IMR-90 (cell line): ENCODE measurements around the gene CENPA. TPM values are rescaled to one million over a fixed set of nuclear protein-coding genes. Genes with fewer than 3 reads are reported as not detected.
A peak's percentile ranks its signal among the peaks of the same experiment; 100 is the strongest.

Experiments
- ATAC-seq: fragments of 200-7000 bp; cut with Tn5 transposase; 2 replicates; pipeline ENCODE4 v1.9.1; 2020; ENCODE audit warnings: low read depth, mild to moderate bottlenecking, moderate library complexity
- BruUV-seq: library from RNA; stranded (reverse); fragments of 400-500 nt; replicated peaks from 2 replicates; lab custom pipeline; 2021; lab: Mats Ljungman, UMichigan
- CTCF ChIA-PET: fragments of 300-600 bp; formaldehyde crosslinking; extraction: SDS; loops from one replicate; lab custom pipeline; 2021; ENCODE audit warnings: antibody characterized with exemption; lab: Yijun Ruan, JAX
- POLR2A ChIA-PET: fragments of 300-600 bp; sonication (Branson Sonifier 250); formaldehyde crosslinking; loops from one replicate; lab custom pipeline; 2022; ENCODE audit warnings: antibody characterized with exemption; ENCODE audit not compliant: unreplicated experiment; lab: Charles Lee
- DNase-seq: peaks from one replicate; pipeline ENCODE4 v3.0.0; 2013
- H2AFZ ChIP-seq: replicated peaks from 2 replicates; pipeline ENCODE3; 2013; ENCODE audit warnings: low read length, mild to moderate bottlenecking; ENCODE audit not compliant: poor library complexity
- H2AK5ac ChIP-seq: 2 replicates; pipeline ENCODE4 v1.6.1; 2013; ENCODE audit warnings: low read depth, low read length, inconsistent platforms
- H2AK9ac ChIP-seq: replicated peaks from 2 replicates; pipeline ENCODE3; 2013; ENCODE audit warnings: mild to moderate bottlenecking, low read depth, low read length, moderate library complexity; ENCODE audit not compliant: poor library complexity
- H2BK120ac ChIP-seq: 2 replicates; pipeline ENCODE4 v1.6.1; 2013; ENCODE audit warnings: low read depth, low read length, inconsistent platforms
- H2BK15ac ChIP-seq: 3 replicates; pipeline ENCODE4 v1.6.1; 2013; ENCODE audit warnings: low read depth, low read length, inconsistent platforms
- H2BK20ac ChIP-seq: 2 replicates; pipeline ENCODE4 v1.6.1; 2013; ENCODE audit warnings: low read depth, mild to moderate bottlenecking, inconsistent platforms, low read length, moderate library complexity
- H2BK5ac ChIP-seq: 2 replicates; pipeline ENCODE4 v1.6.1; 2013; ENCODE audit warnings: mild to moderate bottlenecking, low read depth, low read length, inconsistent platforms; ENCODE audit not compliant: poor library complexity, severe bottlenecking
- H3K14ac ChIP-seq: replicated peaks from 2 replicates; pipeline ENCODE4 v1.6.1; 2013; ENCODE audit warnings: low read depth, low read length, inconsistent platforms
- H3K18ac ChIP-seq: 2 replicates; pipeline ENCODE4 v1.6.1; 2013; ENCODE audit warnings: low read depth, low read length, control low read depth
- H3K23ac ChIP-seq: 2 replicates; pipeline ENCODE4 v1.6.1; 2013; ENCODE audit warnings: low read depth, low read length, inconsistent platforms
- H3K27ac ChIP-seq: 2 replicates; pipeline ENCODE4 v1.5.1; 2013; ENCODE audit warnings: mild to moderate bottlenecking, control low read depth, low read length; ENCODE audit not compliant: insufficient read depth
- H3K27me3 ChIP-seq: 2 replicates; pipeline ENCODE4 v1.6.1; 2013; ENCODE audit warnings: low read length; ENCODE audit not compliant: control insufficient read depth, insufficient read depth
- H3K36me3 ChIP-seq: 2 replicates; pipeline ENCODE4 v1.6.1; 2013; ENCODE audit warnings: low read length, mixed read lengths; ENCODE audit not compliant: control insufficient read depth, insufficient read depth
- H3K4ac ChIP-seq: 2 replicates; pipeline ENCODE4 v1.6.1; 2013; ENCODE audit warnings: low read depth, low read length, inconsistent platforms
- H3K4me1 ChIP-seq: 2 replicates; pipeline ENCODE4 v1.6.1; 2013; ENCODE audit warnings: low read length, mixed read lengths; ENCODE audit not compliant: control insufficient read depth, insufficient read depth
- H3K4me2 ChIP-seq: 2 replicates; pipeline ENCODE4 v1.6.1; 2013; ENCODE audit warnings: low read depth, mild to moderate bottlenecking, control low read depth, low read length, moderate library complexity
- H3K4me3 ChIP-seq: 2 replicates; pipeline ENCODE4 v1.5.1; 2013; ENCODE audit warnings: low read depth, mild to moderate bottlenecking, control low read depth, low read length, moderate library complexity; ENCODE audit not compliant: insufficient read depth
- H3K56ac ChIP-seq: 2 replicates; pipeline ENCODE4 v1.6.1; 2013; ENCODE audit warnings: low read length, inconsistent platforms; ENCODE audit not compliant: insufficient read depth; ENCODE audit errors: extremely low read depth
- H3K79me1 ChIP-seq, 2 experiments: 2 replicates each; pipeline ENCODE4 v1.6.1; 2013; ENCODE audit warnings: low read length in 2 of 2, inconsistent platforms in 1 of 2, low read depth in 1 of 2
- H3K9ac ChIP-seq: 2 replicates; pipeline ENCODE4 v1.6.1; 2013; ENCODE audit warnings: low read depth, low read length, control low read depth
- H3K9me1 ChIP-seq: 2 replicates; pipeline ENCODE4 v1.6.1; 2013; ENCODE audit warnings: low read length, inconsistent platforms; ENCODE audit not compliant: insufficient read depth
- H3K9me3 ChIP-seq: 2 replicates; pipeline ENCODE4 v1.6.1; 2013; ENCODE audit warnings: low read length; ENCODE audit not compliant: control insufficient read depth, insufficient read depth
- H4K20me1 ChIP-seq: 2 replicates; pipeline ENCODE4 v1.6.1; 2013; ENCODE audit warnings: low read length, inconsistent platforms; ENCODE audit not compliant: insufficient read depth
- H4K5ac ChIP-seq: 2 replicates; pipeline ENCODE4 v1.6.1; 2013; ENCODE audit warnings: mild to moderate bottlenecking, low read depth, low read length, control low read depth
- H4K8ac ChIP-seq, 2 experiments: 2 replicates each; pipeline ENCODE4 v1.6.1; 2013; ENCODE audit warnings: low read depth in 2 of 2, low read length in 2 of 2, control low read depth in 1 of 2, inconsistent platforms in 1 of 2
- H4K91ac ChIP-seq: 2 replicates; pipeline ENCODE4 v1.6.1; 2013; ENCODE audit warnings: low read depth, low read length, inconsistent platforms; ENCODE audit not compliant: insufficient read depth
- BHLHE40 ChIP-seq: fragments of 150-350 bp; IDR thresholded peaks from 2 replicates; pipeline ENCODE4 v1.6.1; 2016; ENCODE audit warnings: mild to moderate bottlenecking, low read depth, low read length
- CEBPB ChIP-seq: IDR thresholded peaks from 2 replicates; pipeline ENCODE4 v1.6.1; 2012; ENCODE audit warnings: low read depth, low read length, improper control_type of control experiment
- CHD1 ChIP-seq: IDR thresholded peaks from 2 replicates; pipeline ENCODE4 v1.6.1; 2012; ENCODE audit warnings: low read depth, low read length, improper control_type of control experiment
- FOS ChIP-seq: fragments of 150-350 bp; IDR thresholded peaks from 2 replicates; pipeline ENCODE4 v1.6.1; 2016; ENCODE audit warnings: low read depth, low read length
- MAFK ChIP-seq: IDR thresholded peaks from 2 replicates; pipeline ENCODE4 v1.6.1; 2012; ENCODE audit warnings: low read depth, low read length, improper control_type of control experiment
- MAZ ChIP-seq: IDR thresholded peaks from 2 replicates; pipeline ENCODE4 v1.6.1; 2012; ENCODE audit warnings: low read depth, mild to moderate bottlenecking, low read length, improper control_type of control experiment, moderate library complexity, borderline replicate concordance
- MXI1 ChIP-seq: IDR thresholded peaks from 2 replicates; pipeline ENCODE4 v1.6.1; 2012; ENCODE audit warnings: low read depth, mild to moderate bottlenecking, low read length, moderate library complexity, borderline replicate concordance
- NFE2L2 ChIP-seq: fragments of 150-350 bp; IDR thresholded peaks from 2 replicates; pipeline ENCODE4 v1.6.1; 2016; ENCODE audit warnings: low read depth, mild to moderate bottlenecking, low read length
- POLR2A ChIP-seq: IDR thresholded peaks from 2 replicates; pipeline ENCODE4 v1.6.1; 2012; ENCODE audit warnings: mild to moderate bottlenecking, low read depth, low read length
- RAD21 ChIP-seq: IDR thresholded peaks from 2 replicates; pipeline ENCODE4 v1.6.1; 2012; ENCODE audit warnings: low read length, improper control_type of control experiment
- RCOR1 ChIP-seq: IDR thresholded peaks from 2 replicates; pipeline ENCODE4 v1.6.1; 2012; ENCODE audit warnings: mild to moderate bottlenecking, low read length, improper control_type of control experiment; ENCODE audit not compliant: insufficient replicate concordance
- RFX5 ChIP-seq: IDR thresholded peaks from 2 replicates; pipeline ENCODE4 v1.8.0; 2012; ENCODE audit warnings: low read depth, mild to moderate bottlenecking, low read length, moderate library complexity
- SMC3 ChIP-seq: fragments of 150-350 bp; IDR thresholded peaks from 2 replicates; pipeline ENCODE4 v1.6.1; 2016; ENCODE audit warnings: low read depth, mild to moderate bottlenecking, antibody characterized with exemption, low read length, moderate library complexity
- WGBS, 2 experiments: methylation state at CpG; one replicate each; pipeline versions ENCODE4 v1.1.5 to v1.1.7; 2013; ENCODE audit warnings: missing lambda C conversion rate in 2 of 2; ENCODE audit not compliant: insufficient read length in 1 of 2; ENCODE audit errors: extremely low coverage in 2 of 2; 5-methylcytosine and 5-hydroxymethylcytosine counted together
- dilution Hi-C: fragments of 300-500 bp; cut with HindIII; formaldehyde crosslinking; loops from one replicate; pipeline ENCODE4 v1.14.3; 2018; ENCODE audit warnings: low sequenced_read_pairs; ENCODE audit not compliant: unreplicated experiment
- in situ Hi-C: fragments of 300-500 bp; cut with MboI; formaldehyde crosslinking; loops from 3 replicates; pipeline ENCODE4 v1.14.3; 2019; ENCODE audit warnings: low sequenced_read_pairs, inconsistent platforms, mixed read lengths
- intact Hi-C: fragments of 100-400 bp; cut with micrococcal nuclease; formaldehyde crosslinking; loops from 2 replicates; pipeline ENCODE4 v1.10.0; 2022
- polyA plus RNA-seq, 3 experiments: library from polyadenylated mRNA; depleted of rRNA; stranded (reverse); fragments of >200 nt; gene quantifications; 2 replicates each; pipeline ENCODE4 v1.2.3, GENCODE V29; 2012; ENCODE audit warnings: low replicate concordance in 1 of 3
- total RNA-seq: library from RNA; depleted of rRNA; stranded (reverse); fragments of >200 nt; gene quantifications from 2 replicates; pipeline ENCODE4 v1.2.3, GENCODE V29; 2012
- TF ChIP-seq, protein P1 (sequence below): conservative IDR thresholded peaks from 2 replicates; pipeline ENCODE4 v1.5.1; 2012; ENCODE audit warnings: mild to moderate bottlenecking, low read depth, low read length, improper control_type of control experiment
- TF ChIP-seq, protein P2 (sequence below): fragments of 150-350 bp; IDR thresholded peaks from 2 replicates; pipeline ENCODE4 v1.6.1; 2017; ENCODE audit warnings: mild to moderate bottlenecking, antibody characterized with exemption, low read length, low read depth
- TF ChIP-seq, protein P3 (sequence below): fragments of 150-350 bp; IDR thresholded peaks from 2 replicates; pipeline ENCODE4 v1.6.1; 2016; ENCODE audit warnings: low read depth, mild to moderate bottlenecking, low read length, moderate library complexity, borderline replicate concordance

CENPA gene
- total and polyA plus RNA-seq, 2 of the 4 experiments (the other 2 are of a cell fraction) = 7.7 to 14.9 TPM

DNA sequence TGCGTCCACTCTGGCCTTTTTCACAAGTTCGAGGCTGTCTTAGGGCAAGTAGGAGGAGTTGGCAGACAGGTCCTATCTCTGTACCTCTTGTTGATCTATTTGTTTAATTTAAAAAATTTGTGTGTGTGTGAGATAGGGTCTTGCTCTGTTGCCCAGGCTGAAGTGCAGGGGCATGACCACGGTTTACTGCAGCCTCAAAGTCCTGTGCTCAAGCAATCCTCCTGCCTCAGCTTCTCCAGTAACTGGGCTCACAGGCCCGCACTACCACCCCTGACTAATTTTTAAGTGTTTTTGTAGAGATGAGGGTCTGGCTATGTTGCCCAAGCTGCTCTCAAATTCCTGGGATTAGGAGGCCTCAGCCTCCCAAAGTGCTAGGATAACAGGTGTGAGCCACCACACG is 26.0 kb upstream of the CENPA start:
- intact Hi-C loops (no loop called here), dilution Hi-C loops (no loop called here), in situ Hi-C loops (no loop called here)
- no CpG with 5 or more reads among the region's 5 CpGs for WGBS, 2 experiments
- no peak overlapping the region for H3K9ac ChIP-seq
- H2AFZ ChIP-seq = no peak overlapping the region
- H3K27me3 ChIP-seq = no peaks in the 10 kb centered on the region
- BruUV-seq = no TSS peak
- no peak overlapping the region; a peak in 2 of 4 replicates for H4K8ac ChIP-seq
- H3K9me1 ChIP-seq = peaks cover 15% of the 10 kb centered on the region
- no peak overlapping the region for H4K5ac ChIP-seq
- no peak overlapping the region for H3K4me3 ChIP-seq
- no peak overlapping the region for H2BK5ac ChIP-seq
- ChIA-PET POLR2A (no interaction called here), CTCF (no interaction called here)
- no peaks in the 10 kb centered on the region for H3K9me3 ChIP-seq
- H3K36me3 ChIP-seq = no peaks in the 10 kb centered on the region
- peaks cover 5 to 30% of the 10 kb centered on the region in 2 experiments; a peak in 2 of 4 replicates for H3K79me1 ChIP-seq
- TF ChIP-seq POLR2A = no peak
- TF ChIP-seq NFE2L2 = no peak
- no peak for TF ChIP-seq CHD1
- TF ChIP-seq MAZ = no peak
- TF ChIP-seq, protein P1, sequence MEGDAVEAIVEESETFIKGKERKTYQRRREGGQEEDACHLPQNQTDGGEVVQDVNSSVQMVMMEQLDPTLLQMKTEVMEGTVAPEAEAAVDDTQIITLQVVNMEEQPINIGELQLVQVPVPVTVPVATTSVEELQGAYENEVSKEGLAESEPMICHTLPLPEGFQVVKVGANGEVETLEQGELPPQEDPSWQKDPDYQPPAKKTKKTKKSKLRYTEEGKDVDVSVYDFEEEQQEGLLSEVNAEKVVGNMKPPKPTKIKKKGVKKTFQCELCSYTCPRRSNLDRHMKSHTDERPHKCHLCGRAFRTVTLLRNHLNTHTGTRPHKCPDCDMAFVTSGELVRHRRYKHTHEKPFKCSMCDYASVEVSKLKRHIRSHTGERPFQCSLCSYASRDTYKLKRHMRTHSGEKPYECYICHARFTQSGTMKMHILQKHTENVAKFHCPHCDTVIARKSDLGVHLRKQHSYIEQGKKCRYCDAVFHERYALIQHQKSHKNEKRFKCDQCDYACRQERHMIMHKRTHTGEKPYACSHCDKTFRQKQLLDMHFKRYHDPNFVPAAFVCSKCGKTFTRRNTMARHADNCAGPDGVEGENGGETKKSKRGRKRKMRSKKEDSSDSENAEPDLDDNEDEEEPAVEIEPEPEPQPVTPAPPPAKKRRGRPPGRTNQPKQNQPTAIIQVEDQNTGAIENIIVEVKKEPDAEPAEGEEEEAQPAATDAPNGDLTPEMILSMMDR = no peak
- TF ChIP-seq SMC3 = no peak
- no peak for TF ChIP-seq BHLHE40
- TF ChIP-seq MXI1 = no peak
- TF ChIP-seq CEBPB = no peak
- TF ChIP-seq RAD21 = no peak
- TF ChIP-seq FOS = no peak
- TF ChIP-seq MAFK = no peak
- TF ChIP-seq, protein P2, sequence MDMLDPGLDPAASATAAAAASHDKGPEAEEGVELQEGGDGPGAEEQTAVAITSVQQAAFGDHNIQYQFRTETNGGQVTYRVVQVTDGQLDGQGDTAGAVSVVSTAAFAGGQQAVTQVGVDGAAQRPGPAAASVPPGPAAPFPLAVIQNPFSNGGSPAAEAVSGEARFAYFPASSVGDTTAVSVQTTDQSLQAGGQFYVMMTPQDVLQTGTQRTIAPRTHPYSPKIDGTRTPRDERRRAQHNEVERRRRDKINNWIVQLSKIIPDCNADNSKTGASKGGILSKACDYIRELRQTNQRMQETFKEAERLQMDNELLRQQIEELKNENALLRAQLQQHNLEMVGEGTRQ = no peak
- TF ChIP-seq RFX5 = no peak
- TF ChIP-seq, protein P3, sequence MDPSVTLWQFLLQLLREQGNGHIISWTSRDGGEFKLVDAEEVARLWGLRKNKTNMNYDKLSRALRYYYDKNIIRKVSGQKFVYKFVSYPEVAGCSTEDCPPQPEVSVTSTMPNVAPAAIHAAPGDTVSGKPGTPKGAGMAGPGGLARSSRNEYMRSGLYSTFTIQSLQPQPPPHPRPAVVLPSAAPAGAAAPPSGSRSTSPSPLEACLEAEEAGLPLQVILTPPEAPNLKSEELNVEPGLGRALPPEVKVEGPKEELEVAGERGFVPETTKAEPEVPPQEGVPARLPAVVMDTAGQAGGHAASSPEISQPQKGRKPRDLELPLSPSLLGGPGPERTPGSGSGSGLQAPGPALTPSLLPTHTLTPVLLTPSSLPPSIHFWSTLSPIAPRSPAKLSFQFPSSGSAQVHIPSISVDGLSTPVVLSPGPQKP = no peak
- no peak for TF ChIP-seq RCOR1
- peaks cover 4% of the 10 kb centered on the region; the same call in 1 of the 2 replicates for H4K20me1 ChIP-seq
- H3K4me1 ChIP-seq = peaks cover 15% of the 10 kb centered on the region
- H2BK20ac ChIP-seq = peak overlapping the region; percentile 100
- no peak overlapping the region; the same call in 1 of the 2 replicates for H3K18ac ChIP-seq
- H3K27ac ChIP-seq = peak overlapping the region; percentile 5; the same call in 1 of the 2 replicates
- H3K14ac ChIP-seq = no peak overlapping the region; the same call in 1 of the 2 replicates
- DNase-seq (no peak), ATAC-seq (no peak)
- H4K91ac ChIP-seq = peak overlapping the region; percentile 76; the same call in 1 of the 2 replicates
- H3K56ac ChIP-seq = no peak overlapping the region
- H3K4me2 ChIP-seq = no peak overlapping the region
- H2BK15ac ChIP-seq = no peak overlapping the region; the same call in 1 of the 3 replicates
- peak overlapping the region; percentile 100 for H2BK120ac ChIP-seq
- H2AK9ac ChIP-seq = no peak overlapping the region
- H3K23ac ChIP-seq = no peak overlapping the region
- peak overlapping the region; percentile 57 for H2AK5ac ChIP-seq
- peak overlapping the region; percentile 100 for H3K4ac ChIP-seq
